ENCODE data around the gene OMP. TPM values are rescaled to one million over a fixed set of nuclear protein-coding genes. Genes with fewer than 3 reads are reported as not detected.
A peak's percentile ranks its signal among the peaks of the same experiment; 100 is the strongest.

OMP gene
- total RNA-seq, 1 experiment from 2014 or later: not detected

DNA sequence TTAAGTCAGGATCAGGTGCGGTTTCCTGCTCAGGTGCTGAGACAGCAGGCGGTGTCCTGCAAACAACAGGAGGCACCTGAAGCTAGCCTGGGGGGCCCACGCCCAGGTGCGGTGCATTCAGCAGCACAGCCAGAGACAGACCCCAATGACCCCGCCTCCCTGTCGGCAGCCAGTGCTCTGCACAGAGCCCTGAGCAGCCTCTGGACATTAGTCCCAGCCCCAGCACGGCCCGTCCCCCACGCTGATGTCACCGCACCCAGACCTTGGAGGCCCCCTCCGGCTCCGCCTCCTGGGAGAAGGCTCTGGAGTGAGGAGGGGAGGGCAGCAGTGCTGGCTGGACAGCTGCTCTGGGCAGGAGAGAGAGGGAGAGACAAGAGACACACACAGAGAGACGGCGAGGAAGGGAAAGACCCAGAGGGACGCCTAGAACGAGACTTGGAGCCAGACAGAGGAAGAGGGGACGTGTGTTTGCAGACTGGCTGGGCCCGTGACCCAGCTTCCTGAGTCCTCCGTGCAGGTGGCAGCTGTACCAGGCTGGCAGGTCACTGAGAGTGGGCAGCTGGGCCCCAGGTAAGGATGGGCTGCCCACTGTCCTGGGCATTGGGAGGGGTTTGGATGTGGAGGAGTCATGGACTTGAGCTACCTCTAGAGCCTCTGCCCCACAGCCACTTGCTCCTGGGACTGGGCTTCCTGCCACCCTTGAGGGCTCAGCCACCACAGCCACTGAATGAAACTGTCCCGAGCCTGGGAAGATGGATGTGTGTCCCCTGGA lies 25.5 kb downstream of the OMP start, which contains the start of gene MYO7A:
Gene MYO7A, plus strand, starts transcription at position 327 of the 772 bp plus-strand sequence. CDS start 2,389 bp downstream, outside the sequence.
- peaks cover 21% of the 10 kb centered on the region for H3K4me1 Mint-ChIP-seq
- DNase-seq (ENCODE audit: low spot score): peak; percentile 47
- no peaks in the 10 kb centered on the region for H3K27me3 Mint-ChIP-seq (ENCODE audit: low read depth)
- no peak within 1 kb of the TSS for H3K27ac Mint-ChIP-seq
- no peaks in the 10 kb centered on the region for H3K36me3 Mint-ChIP-seq
- POLR2A ChIA-PET: interaction anchor here (1.2 kb wide), 1 partner anchor 59 kb away, joined by 6 read pairs; no protein-coding TSS in a partner anchor
- peak; percentile 40 for ATAC-seq
- peak within 1 kb of the TSS; percentile 62 for H3K4me3 Mint-ChIP-seq
- H3K9me3 Mint-ChIP-seq: no peaks in the 10 kb centered on the region
- CTCF ChIA-PET: interaction anchor here (0.8 to 6.7 kb wide), 33 partner anchors 9 to 491 kb away, joined by 3 to 147 read pairs (median 6); partner anchors contain the start of gene AQP11
- 0 out of 2 replicates have a peak, but pooled peaks have one; percentile 42 for TF ChIP-seq FOXP4 (CRISPR knock-in tag; IDR thresholded peaks at IDR 0.05)
- TF ChIP-seq ZNF423 (CRISPR knock-in tag; IDR thresholded peaks at IDR 0.05): peak; percentile 65; the same call in 1 of the 2 replicates
- no peak for TF ChIP-seq CDX4 (CRISPR knock-in tag; IDR thresholded peaks at IDR 0.05; ENCODE audit: borderline replicate concordance)
- TF ChIP-seq GABPB1 (CRISPR knock-in tag; IDR thresholded peaks at IDR 0.05): peak; percentile 67

DNA sequence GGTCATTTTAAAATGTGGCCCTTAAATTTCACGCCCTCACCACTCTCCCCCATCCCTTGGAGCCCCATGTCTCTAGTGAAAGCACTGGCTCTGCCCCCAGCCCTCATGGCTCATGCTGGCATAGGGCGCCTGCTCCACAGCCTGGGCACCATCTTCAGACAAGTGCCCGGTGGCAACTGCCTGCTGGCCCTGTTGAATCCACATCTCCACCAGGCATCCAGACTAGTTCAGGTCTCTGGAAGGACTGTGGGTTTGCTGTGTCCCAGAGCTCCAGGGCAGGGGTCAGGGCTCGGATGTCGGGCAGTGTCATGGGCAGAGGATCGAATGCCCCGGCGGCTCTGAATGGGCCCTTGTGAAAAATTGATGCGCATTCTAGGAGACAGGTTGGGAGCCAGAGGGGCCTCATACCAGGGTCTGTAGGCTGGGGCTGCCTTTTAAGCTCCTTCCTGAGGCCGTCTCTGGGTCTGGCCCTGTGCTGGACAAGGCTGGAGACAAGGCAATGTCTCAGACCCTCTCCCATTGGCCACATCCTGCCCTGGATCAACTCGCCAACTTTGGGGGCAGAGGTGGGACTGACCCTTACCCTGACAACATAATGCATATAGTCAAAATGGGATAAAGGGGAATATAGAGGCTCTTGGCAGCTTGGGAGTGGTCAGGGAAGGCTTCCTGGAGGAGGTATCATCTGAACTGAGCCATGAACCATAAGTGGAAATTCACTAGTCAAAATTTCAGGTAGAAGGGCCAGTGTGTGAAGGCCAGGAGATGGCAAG lies 26.6 kb downstream of the OMP start:
- ATAC-seq (no peak), DNase-seq (ENCODE audit: low spot score) (no peak)
- H3K9me3 Mint-ChIP-seq: no peaks in the 10 kb centered on the region
- CTCF ChIA-PET: interaction anchor here (1.0 to 6.7 kb wide), 8 partner anchors 7 to 209 kb away, joined by 4 to 147 read pairs (median 30); no protein-coding TSS in a partner anchor
- no peaks in the 10 kb centered on the region for H3K36me3 Mint-ChIP-seq
- no peaks in the 10 kb centered on the region for H3K27me3 Mint-ChIP-seq (ENCODE audit: low read depth)
- POLR2A ChIA-PET: interaction anchor here (0.6 kb wide), 1 partner anchor 45 kb away, joined by 3 read pairs; no protein-coding TSS in a partner anchor
- no peak overlapping the region for H3K4me3 Mint-ChIP-seq
- no peak overlapping the region for H3K27ac Mint-ChIP-seq
- H3K4me1 Mint-ChIP-seq: peaks cover 21% of the 10 kb centered on the region
- TF ChIP-seq NR2C2 (CRISPR knock-in tag; IDR thresholded peaks at IDR 0.05): no peak
- TF ChIP-seq IRF2 (CRISPR knock-in tag; IDR thresholded peaks at IDR 0.05; ENCODE audit: borderline replicate concordance, low read depth): no peak
- TF ChIP-seq, protein P1, sequence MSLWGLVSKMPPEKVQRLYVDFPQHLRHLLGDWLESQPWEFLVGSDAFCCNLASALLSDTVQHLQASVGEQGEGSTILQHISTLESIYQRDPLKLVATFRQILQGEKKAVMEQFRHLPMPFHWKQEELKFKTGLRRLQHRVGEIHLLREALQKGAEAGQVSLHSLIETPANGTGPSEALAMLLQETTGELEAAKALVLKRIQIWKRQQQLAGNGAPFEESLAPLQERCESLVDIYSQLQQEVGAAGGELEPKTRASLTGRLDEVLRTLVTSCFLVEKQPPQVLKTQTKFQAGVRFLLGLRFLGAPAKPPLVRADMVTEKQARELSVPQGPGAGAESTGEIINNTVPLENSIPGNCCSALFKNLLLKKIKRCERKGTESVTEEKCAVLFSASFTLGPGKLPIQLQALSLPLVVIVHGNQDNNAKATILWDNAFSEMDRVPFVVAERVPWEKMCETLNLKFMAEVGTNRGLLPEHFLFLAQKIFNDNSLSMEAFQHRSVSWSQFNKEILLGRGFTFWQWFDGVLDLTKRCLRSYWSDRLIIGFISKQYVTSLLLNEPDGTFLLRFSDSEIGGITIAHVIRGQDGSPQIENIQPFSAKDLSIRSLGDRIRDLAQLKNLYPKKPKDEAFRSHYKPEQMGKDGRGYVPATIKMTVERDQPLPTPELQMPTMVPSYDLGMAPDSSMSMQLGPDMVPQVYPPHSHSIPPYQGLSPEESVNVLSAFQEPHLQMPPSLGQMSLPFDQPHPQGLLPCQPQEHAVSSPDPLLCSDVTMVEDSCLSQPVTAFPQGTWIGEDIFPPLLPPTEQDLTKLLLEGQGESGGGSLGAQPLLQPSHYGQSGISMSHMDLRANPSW (CRISPR knock-in tag; conservative IDR thresholded peaks at IDR 0.05; ENCODE audit: low read depth): no peak
- no peak for TF ChIP-seq ZNF263 (CRISPR knock-in tag; IDR thresholded peaks at IDR 0.05; ENCODE audit: low read depth)
- no peak for TF ChIP-seq JUN (CRISPR knock-in tag; IDR thresholded peaks at IDR 0.05)
- TF ChIP-seq, protein P2, sequence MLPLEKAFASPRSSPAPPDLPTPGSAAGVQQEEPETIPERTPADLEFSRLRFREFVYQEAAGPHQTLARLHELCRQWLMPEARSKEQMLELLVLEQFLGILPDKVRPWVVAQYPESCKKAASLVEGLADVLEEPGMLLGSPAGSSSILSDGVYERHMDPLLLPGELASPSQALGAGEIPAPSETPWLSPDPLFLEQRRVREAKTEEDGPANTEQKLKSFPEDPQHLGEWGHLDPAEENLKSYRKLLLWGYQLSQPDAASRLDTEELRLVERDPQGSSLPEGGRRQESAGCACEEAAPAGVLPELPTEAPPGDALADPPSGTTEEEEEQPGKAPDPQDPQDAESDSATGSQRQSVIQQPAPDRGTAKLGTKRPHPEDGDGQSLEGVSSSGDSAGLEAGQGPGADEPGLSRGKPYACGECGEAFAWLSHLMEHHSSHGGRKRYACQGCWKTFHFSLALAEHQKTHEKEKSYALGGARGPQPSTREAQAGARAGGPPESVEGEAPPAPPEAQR (CRISPR knock-in tag; IDR thresholded peaks at IDR 0.05): no peak
- TF ChIP-seq, protein P3, sequence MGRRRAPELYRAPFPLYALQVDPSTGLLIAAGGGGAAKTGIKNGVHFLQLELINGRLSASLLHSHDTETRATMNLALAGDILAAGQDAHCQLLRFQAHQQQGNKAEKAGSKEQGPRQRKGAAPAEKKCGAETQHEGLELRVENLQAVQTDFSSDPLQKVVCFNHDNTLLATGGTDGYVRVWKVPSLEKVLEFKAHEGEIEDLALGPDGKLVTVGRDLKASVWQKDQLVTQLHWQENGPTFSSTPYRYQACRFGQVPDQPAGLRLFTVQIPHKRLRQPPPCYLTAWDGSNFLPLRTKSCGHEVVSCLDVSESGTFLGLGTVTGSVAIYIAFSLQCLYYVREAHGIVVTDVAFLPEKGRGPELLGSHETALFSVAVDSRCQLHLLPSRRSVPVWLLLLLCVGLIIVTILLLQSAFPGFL (CRISPR knock-in tag; IDR thresholded peaks at IDR 0.05; ENCODE audit: borderline replicate concordance): no peak
- TF ChIP-seq, protein P4, sequence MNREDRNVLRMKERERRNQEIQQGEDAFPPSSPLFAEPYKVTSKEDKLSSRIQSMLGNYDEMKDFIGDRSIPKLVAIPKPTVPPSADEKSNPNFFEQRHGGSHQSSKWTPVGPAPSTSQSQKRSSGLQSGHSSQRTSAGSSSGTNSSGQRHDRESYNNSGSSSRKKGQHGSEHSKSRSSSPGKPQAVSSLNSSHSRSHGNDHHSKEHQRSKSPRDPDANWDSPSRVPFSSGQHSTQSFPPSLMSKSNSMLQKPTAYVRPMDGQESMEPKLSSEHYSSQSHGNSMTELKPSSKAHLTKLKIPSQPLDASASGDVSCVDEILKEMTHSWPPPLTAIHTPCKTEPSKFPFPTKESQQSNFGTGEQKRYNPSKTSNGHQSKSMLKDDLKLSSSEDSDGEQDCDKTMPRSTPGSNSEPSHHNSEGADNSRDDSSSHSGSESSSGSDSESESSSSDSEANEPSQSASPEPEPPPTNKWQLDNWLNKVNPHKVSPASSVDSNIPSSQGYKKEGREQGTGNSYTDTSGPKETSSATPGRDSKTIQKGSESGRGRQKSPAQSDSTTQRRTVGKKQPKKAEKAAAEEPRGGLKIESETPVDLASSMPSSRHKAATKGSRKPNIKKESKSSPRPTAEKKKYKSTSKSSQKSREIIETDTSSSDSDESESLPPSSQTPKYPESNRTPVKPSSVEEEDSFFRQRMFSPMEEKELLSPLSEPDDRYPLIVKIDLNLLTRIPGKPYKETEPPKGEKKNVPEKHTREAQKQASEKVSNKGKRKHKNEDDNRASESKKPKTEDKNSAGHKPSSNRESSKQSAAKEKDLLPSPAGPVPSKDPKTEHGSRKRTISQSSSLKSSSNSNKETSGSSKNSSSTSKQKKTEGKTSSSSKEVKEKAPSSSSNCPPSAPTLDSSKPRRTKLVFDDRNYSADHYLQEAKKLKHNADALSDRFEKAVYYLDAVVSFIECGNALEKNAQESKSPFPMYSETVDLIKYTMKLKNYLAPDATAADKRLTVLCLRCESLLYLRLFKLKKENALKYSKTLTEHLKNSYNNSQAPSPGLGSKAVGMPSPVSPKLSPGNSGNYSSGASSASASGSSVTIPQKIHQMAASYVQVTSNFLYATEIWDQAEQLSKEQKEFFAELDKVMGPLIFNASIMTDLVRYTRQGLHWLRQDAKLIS (CRISPR knock-in tag; IDR thresholded peaks at IDR 0.05; ENCODE audit: borderline replicate concordance): no peak
- TF ChIP-seq AR (CRISPR knock-in tag; IDR thresholded peaks at IDR 0.05): no peak
- no peak for TF ChIP-seq USF1 (CRISPR knock-in tag; IDR thresholded peaks at IDR 0.05)
